Activated T-cell treated with anti-CD3 and anti-CD28 coated beads, Interleukin-2, amount 50 U/mL, for 1 hour (primary cell): ENCODE results near the gene PTPRU.
"Not testable (repeated sequence)": the region's sequence is repeated elsewhere in the genome, so short reads cannot be mapped to it uniquely, and the experiment has no call there.

Source experiments
- DNase-seq: peaks from one replicate; pipeline ENCODE4 v3.0.0-alpha.2; 2020

PTPRU gene

GRCh38 chr1:29222686-29223085 is 13.6 kb upstream of the PTPRU start:
- DNase-seq, result no peak

DNA sequence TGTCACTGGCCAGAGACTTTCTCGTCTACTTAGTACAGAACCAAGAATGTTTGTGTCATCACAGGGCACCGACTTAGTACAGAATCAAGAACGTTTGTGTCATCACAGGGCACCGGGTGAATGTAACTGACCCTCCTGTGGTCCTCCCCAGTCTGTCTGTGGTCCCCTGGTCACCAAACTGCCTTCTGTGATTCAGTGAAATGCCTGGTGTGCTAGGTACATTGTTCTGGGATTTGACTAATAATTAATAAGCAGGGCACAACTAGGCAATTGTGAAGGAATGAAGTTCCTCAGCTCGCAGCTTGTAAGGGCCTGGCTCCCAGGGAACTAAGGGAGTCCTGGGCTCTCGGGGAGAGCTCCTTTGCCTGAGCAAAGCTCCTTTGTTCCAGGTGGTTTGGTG is 12.8 kb upstream of the PTPRU start:
- DNase-seq, result no peak

- DNase-seq, result no peak
Measured at GRCh38 chr1:29224356-29224837, 11.9 kb upstream of the PTPRU start.

- no peak for DNase-seq
Measured at GRCh38 chr1:29225361-29225760, 11.0 kb upstream of the PTPRU start.

DNA sequence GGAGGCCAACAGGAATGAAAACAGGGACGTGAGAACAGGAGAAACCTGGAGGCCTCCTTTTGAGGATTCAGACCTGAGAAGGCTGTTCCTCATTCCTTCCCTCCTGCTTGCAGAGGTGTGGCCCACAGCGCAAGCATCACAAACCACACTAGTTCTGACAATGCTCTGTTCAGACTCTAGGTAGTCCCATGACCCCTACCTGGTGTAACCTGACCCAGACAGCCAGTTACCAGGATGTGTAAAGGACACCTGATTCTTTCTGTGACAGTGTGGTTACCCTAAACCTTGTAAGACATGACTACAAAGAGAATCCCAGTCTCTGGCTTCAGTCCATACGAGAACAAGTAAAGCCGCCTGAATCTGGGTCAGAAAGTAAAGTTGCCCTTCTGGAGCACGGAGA is 8.8 kb upstream of the PTPRU start:
- no peak for DNase-seq

DNA sequence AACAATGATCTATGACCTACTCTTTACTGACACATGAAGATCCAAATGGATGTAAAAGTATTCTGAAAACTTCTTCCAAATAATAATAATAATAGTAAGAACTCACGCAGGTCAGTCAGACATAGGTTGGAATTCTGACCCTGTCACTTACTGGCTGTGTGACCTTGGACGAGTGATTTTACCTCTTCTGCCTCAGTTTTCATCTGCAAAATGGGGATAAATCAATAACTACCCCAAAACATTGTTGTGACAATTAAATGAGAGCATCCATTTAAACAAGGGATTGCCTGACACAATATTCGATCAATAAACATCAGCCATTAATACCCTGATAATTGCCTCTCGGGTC is 6.1 kb upstream of the PTPRU start:
- DNase-seq, result no peak

DNA sequence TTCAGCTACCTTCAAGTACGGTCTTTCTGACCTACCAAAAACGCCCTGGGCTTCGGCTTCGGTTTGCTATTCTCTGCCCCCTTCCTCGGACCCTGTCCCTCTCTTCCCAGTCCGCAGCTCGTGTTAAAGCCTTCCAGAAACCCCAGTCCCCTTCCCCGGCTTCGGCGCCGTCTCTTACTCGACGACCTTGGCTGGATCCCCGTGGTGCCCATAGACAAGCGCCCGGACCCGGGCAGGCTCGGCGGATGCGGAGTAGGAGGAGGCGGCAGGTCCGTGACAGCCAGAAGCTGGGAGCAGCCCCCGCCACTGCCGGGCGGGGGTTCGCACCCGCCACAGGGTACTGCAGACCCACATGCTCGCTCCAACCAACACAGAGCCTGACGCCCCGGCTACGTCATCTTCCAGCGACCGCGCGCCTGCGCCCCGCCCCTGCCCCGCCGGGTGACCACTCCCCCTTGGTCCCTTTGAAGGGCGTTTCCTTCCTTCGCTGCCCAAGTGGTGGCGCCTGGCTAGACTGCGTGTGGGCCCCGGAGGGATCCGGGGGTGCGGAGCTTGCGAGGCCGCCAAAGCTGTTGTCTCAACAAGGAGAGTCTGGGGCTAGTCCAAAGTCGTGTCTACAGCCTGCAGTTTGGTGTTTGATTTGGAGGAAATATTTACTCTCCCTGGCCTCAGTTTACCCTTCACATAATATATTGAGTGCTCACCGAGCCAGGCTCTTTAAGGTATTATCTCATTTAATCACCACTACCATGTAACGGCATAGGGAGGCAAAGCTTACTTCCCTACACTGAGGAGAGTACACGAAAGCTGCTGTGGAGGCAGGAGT is 5.6 kb upstream of the PTPRU start, which contains the start of gene MECR:
MECR (minus strand) TSS at position 382 of the 826 bp plus-strand sequence; CDS start at position 354, 28 bp downstream.
- peak; percentile 97 for DNase-seq

DNA sequence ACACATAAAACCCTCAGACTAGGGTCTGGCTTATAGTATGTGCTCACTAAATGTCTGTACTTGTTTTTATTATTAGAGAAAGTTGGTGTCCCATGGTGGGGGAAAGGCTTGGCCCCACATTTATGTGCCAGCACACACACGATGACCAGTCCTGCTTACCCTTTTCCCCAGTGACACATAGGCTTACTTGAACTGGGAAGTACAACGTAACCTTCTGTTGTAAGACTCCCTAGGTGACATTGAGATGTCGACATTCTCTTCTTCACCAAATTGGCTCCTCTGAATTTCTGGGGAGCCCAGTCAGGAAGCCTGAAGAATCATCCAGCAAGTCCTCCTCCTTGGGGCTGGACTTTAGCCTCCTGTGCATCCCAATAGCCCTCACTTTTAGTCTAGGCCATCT is 3.9 kb upstream of the PTPRU start:
- no peak for DNase-seq

DNA sequence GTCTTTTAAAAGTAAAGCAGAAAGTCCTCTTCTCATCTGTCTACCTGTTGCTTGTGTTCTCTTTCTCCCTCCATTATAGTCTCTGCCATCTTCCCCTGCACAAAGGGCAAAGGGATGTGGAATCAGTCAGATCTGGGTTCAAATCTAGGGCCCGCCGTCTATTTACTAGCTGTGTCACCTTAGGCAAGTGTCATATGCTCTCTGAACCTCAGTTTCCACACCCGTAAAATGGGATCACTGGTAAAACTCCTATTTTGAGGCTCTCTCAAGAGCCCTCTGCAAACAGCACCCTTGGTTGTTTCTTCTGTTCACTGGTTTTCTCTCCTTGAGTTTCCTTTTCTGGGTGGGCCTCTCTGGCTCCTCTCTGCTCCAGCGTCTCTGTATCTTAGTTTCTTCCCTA is 2.6 kb upstream of the PTPRU start:
- no peak for DNase-seq

DNA sequence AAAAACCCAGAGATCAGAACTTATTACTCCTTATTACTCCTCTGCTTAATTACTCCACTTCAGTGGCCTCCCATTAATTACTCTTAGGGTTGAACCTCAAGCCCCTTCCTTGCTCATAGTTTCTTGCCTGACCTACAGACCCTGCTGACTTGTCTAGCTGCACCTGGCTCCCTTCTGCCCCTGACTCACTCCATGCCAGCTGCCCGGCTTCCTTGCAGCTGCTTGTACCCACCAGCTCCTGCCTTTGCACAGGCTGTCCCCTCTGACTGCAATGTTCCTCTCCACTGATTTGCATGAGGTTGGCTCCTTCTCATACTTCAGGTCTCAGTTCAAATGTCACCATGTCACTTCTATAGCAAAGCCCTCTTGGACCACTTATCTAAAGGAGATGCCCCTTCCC is 1.9 kb upstream of the PTPRU start:
- no peak for DNase-seq

- DNase-seq, result not testable (repeated sequence)
Measured at GRCh38 chr1:29234881-29235280, 1.4 kb upstream of the PTPRU start.

GRCh38 chr1:29236712-29237128 is 398 bp downstream of the PTPRU start:
- no peak for DNase-seq

DNA sequence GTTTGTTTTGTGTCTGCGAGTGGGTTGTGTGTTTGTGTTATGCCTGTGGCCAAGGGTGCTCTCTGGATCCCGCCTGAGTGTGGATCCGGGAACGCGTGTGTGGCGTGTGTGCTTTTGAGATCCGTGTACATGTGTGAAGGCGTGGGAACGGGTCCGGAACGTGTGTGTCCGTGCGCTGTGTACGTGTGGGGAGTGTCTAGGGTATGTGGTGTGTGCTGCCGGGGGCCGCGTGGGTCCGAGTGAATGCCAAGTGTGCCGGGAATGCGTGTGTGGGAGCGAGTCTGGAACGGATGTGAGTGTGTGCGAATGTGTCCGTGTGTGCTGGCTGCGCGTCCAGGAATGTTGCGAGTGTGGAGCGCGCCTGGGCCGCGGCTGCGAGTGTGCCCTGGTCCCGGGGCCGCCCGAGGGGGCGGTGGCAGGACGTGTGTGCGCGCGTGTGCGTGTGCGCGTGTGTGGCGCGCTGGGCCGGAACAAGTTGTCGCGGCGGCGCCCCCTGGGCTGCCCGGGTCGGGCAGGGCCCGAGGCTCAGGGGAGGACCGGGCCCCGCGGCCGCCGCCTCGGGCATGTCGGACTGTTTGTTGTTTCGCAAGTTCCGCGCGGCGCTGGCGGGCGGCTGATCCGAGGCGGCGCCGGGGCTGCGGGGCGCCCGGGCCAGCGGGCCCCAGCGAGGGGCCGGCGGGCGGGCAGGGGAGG is 953 bp downstream of the PTPRU start:
- peak; percentile 26 for DNase-seq

DNA sequence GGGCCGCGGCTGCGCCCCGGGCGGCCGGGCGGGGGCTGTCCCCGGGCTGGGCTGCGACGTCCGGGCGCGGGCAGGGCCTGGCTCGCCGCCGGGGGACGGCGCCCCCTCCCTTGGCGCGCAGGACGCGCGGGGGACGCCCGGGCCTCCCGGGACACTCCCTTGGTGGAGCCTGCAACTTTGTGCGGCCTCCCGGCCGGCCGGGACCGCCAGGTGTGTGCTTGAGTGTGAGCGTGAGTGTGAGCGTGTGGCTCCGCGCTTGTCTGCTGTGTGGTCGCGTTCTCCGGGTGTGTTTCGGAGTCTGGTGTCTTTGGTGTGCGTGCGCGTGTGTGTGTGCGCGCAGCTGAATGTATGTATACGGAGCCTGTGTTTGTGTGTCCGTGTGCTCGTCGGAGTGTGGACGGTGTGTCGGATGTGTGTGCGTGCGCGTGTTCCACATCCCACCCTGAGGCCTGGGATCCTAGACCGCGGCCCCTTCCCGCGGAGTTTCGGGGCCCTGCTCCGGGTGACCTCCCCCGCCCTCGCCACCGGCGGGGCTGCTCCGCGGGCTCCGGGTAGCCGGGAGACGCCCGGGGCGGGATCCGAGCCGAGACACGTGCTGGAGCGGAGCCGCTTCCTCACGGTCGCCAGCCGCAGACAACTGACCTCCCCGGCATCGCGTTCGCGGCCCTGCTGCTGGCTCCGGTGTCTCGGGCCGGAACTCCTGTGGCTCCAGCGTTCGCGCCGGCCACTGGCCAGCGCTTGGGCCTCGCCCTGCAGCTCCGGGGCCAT is 1.7 kb downstream of the PTPRU start:
- DNase-seq, result peak; percentile 25

- DNase-seq, result no peak
Measured at GRCh38 chr1:29238620-29239002, 2.3 kb downstream of the PTPRU start.

- no peak for DNase-seq
Measured at GRCh38 chr1:29239142-29239541, 2.8 kb downstream of the PTPRU start.

DNA sequence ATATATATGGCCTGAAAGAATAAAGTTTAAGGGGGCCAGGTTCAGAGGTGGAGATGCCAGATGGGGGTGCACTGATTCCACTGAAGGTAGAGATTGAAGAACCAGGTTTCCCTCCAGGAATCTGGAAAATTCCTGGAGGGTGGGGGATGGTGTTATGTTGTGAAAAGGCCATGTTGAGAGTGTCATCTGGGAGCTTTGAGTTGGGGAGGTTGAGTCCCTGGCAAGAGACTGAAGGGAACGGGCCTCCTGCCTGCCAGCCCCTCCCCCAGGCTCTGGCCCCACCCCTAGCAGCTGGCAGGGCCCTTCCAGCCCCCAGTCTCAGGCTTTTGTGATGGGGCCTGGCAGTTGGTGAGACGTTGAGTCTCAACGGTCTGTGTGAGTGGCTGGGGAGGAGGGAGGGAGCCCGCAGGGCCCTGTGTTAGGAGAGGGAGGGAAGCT is 4.1 kb downstream of the PTPRU start:
- DNase-seq, result no peak

- no peak for DNase-seq
Measured at GRCh38 chr1:29240986-29241385, 4.7 kb downstream of the PTPRU start.

GRCh38 chr1:29243023-29243870 is 6.9 kb downstream of the PTPRU start:
- DNase-seq, result no peak

DNA sequence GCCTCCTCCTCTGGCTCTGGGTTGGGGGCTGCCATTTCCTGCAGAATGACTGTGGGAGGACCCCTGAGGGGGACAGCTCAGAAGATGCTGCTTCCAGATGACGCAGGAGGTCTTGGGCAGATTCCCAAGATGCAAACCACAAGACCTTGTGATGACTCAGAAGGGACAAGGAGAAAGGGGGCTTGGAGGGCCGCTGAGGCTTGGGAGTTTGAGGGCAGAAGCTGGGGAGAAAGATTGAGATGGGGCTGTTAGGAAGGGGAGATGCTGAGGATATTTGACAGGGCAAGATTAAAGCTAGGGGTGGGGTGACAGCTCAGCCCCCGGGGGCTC is 7.5 kb downstream of the PTPRU start:
- no peak for DNase-seq

DNA sequence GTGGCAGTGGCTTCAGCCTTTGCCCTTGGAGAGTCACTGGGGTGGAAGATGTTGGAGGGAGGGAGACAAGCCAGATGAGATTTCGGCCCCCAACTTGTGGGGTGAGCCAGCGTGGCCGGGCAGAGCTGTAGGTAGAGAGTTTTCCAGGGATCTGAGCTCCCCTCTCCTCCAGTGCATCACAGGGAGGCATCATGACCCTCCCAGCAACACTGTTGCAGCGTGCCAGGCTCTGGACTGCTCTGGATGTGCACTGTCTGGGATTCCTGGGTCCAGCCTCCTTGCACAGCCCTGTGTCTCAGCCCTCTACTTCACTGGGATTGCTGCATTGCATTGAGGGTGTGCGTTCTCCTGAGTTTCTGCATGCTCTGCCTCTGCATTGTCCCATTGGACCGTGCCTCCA is 8.9 kb downstream of the PTPRU start:
- DNase-seq, result no peak

GRCh38 chr1:29245876-29246275 is 9.6 kb downstream of the PTPRU start:
- no peak for DNase-seq

- no peak for DNase-seq
Measured at GRCh38 chr1:29247044-29247443, 10.7 kb downstream of the PTPRU start.
